GM19372 (cell line): ENCODE measurements around the gene CADM2.

Experiments
- ATAC-seq: cut with Tn5 transposase; IDR thresholded peaks from one replicate; pipeline ENCODE4 v1.9.1; 2021; ENCODE audit warnings: mild to moderate bottlenecking, low read depth, moderate library complexity; ENCODE audit not compliant: unreplicated experiment

CADM2 gene

GRCh38 chr3:84983490-84983889 lies 24.7 kb downstream of the CADM2 start:
- no peak for ATAC-seq

DNA sequence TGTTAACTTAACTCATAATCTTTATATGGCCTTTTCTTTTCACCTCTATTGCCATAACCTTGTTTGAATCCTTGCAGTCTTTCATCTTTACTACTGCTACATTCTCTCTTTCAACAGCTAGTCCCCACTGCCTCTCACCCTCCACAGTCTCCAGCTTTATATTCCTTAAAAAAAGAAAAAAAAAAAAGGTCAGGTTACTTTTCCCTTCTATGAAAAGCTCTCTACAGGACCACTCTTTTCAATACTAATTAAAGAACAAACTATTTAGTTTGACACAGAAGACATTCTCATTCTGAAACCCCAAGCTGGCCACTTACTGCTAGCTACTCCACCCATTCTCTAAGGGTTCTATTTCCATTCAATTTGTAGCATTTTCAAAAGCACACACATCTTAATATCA lies 25.6 kb downstream of the CADM2 start:
- no peak for ATAC-seq

- no peak for ATAC-seq
These were observed 27.0 kb downstream of the CADM2 start for GRCh38 chr3:84985795-84986194.

GRCh38 chr3:84987706-84988504 lies 29.1 kb downstream of the CADM2 start:
- no peak for ATAC-seq

- no peak for ATAC-seq
These were observed 30.3 kb downstream of the CADM2 start for GRCh38 chr3:84989102-84989501.

DNA sequence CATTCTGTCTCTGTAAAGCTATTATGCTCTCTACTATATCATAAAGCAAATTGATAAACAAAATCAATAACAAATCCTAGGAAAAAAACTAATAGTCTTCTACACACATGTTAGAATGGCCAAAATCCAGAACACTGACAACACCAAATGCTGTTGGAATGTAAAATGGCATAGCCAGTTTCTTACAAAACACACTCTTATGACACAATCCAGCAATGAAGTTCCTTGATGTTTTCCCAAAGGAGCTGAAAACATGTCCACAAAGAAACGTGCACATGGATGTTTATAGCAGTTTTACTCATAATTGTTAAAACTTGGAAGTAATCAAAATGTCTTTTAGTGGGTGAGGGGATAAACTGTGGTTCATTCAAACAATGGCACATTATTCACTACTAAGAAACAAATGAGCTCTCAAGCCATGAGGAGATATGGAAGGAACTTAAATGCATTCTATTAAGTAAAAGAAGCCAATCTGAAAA lies 32.7 kb downstream of the CADM2 start:
- no peak for ATAC-seq

DNA sequence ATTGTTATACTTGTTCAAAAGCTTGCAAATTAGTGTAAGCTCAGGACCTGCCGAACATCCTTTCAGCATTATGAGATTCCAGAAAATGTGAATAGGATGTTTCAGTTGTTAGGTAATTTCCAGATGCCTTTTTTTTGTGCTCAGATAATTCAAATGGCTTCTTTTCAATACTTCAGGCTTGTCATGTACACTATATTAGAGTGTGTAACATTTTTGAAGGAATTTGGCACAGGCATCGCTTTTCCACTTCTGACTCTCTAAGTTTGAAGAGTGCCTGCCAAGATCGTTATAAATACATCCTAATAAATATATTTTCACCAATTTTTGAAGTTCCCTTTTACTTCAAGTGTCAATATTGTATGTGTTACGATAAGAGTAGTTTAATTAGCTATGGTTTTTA lies 35.2 kb downstream of the CADM2 start:
- no peak for ATAC-seq

DNA sequence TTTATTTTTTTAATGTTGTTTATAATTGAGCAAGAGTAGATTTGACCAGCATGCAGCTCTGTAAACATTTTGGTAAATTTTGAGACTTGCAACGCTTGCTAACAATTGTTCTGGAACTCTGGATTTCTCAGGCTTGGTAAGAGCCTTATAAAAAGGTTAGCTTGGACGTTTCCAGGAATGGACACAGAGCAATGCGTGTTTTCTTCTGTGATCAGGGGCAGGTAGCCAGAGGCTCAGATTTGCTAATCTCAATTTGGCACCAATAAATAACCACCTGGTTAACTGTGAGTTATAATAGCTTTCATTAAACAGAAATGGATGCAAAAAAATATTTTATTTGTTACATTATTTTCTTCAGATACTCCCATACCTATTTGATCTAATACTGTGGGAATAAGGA lies 39.8 kb downstream of the CADM2 start:
- ATAC-seq: no peak

DNA sequence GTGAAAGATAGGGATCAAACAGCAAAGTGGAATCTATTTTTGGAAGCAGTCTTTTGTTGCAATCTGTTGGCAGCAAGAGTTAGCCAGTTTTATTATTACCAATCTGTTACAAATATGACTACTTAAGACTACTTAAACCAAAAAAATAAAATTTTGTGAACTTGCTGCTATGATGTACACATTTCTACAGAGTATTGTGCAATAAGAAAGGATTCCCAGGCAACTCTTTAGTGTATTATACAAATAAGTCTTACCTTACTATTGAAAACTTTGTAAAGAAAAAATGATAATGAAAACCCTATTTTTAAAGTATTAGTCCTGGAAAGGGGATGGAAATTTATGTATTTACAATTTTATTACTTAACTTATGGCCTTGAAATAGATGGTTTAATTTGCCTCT lies 44.7 kb downstream of the CADM2 start:
- ATAC-seq: no peak

DNA sequence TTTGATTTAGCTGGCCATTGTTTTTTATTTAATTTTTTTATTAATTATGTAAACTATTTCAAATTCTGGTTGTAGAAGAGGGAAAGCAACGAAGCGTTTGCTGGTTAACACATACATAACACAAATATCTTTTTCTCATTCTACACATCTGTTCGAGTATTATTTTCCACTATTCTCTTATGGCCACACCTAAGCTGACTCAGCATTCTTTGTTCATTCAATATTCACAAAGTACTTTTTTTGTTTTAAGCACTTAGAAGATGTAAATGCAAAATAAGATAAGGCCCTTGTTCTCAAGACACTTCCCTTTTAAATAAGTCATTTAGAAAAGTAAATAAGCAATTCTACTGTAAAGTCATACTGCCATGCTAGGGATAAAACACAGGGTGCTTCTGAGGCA lies 45.4 kb downstream of the CADM2 start:
- ATAC-seq: no peak

DNA sequence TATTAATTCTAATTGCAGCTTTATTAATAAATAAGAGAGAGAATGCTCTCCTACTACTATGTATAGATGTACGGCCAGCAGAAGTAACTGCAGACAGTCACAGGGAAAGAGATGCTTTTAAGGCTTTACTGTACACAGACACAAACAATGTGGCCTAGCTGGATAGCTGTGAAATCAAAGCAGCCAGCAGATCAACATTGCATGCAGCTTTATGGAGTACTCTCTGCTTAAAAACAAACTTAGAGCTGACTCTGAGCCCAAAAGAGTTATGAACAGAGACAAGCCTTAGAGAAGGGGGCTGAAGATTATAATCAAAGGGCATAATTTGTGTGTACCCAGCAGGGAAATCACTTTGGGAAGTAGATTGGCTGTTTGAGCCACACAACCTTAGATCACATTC lies 47.2 kb downstream of the CADM2 start:
- ATAC-seq: no peak

- no peak for ATAC-seq
These were observed 48.7 kb downstream of the CADM2 start for GRCh38 chr3:85007195-85008094.

DNA sequence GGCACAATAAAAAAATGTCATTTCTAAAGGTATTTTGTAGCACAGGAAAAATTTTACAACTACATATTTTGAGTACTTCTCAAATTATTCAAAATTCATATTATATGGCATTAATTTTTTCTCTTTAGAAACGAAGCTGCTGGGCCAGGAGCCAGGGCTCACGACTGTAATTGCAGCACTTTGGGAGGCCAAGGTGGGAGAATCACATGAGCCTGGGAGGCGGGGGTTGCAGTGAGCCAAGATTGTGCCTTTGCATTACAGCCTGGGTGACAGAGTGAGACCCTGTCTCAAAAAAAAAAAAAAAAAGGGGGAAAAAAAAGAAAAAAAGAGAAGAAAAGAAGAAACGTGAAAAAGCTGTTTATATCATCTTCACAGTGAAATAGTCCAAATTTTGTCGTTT lies 62.0 kb downstream of the CADM2 start:
- no peak for ATAC-seq

DNA sequence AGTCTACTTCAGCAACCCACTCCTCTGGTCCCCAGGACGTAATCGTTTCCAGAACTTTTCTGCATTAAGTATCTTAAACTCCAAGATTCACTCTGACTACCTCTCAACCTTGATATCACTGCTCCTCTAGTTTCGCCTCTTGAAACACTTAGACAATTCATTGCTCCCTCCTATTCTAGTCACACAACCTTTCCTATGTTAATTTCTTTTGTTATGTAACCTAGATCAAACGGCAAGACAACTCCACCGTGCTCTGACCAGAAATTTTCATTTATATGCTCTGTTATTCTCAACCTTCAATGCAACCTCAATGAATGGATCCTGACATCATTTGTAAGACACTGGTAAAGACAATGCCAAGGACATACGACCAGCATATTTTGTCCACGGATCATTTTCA lies 71.3 kb downstream of the CADM2 start:
- no peak for ATAC-seq

DNA sequence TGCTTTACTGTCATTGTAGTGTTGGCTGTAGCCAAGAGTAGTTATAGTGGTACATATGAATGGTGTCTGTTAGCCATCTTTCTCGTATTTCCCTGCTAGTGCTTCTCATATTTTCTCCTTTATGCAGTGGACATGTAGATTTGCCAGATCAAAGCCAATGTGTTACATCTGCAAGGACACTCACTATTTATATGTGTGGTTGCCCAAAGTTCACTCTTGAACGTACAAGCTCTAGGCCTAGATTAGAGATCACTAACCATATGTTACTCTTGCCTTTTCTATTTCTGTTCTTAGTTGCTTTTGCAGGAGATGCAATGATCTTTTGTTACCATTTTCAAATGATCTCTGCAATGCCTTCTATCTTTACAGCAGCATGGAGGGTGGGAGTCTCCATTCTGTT lies 78.4 kb downstream of the CADM2 start:
- no peak for ATAC-seq

GRCh38 chr3:85041001-85041400 lies 82.2 kb downstream of the CADM2 start:
- no peak for ATAC-seq

DNA sequence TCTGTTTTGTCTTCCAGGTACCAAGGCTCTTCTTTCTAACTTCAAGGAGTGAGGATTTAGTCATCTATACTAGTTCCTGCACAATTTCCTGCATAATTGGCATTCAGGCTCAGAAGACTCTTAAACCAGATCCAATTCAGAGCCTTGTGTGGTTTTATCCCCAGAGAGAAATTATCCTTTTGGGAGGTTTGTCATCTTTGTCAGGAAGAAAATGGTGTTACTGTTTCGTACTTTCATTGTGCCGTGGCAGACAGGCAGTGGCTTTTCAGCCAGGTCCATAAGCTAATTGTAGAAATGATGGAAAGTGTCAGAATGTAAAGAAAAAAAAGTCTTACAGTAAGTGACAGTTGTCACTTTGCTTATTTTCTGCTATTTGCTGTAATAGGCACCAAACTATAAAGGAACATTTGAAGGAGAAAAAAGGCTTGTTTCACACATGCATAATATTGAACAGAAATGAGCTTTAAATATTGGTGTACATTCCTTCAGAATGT lies 82.8 kb downstream of the CADM2 start:
- ATAC-seq: no peak

DNA sequence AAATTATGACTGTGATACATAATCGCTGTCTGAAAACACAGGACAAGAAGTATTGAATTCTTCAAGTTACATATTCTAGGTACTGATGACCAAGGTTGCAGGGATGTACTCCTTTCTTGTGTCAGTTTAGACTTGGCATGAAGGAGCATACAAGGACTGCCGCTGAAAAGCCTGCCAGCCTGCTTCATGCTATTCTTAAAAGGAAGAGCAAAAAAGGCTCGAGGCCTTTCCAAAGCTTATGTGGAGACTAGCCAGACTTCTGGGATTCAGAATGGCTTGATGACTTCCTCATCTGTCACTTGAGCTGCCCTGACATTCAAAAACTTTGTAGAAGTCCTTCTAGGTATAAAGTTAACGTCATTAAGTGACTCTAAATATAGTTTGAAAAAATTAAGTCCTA lies 92.0 kb downstream of the CADM2 start:
- ATAC-seq: no peak

GRCh38 chr3:85051786-85052185 lies 93.0 kb downstream of the CADM2 start:
- ATAC-seq: no peak

GRCh38 chr3:85053626-85054025 lies 94.8 kb downstream of the CADM2 start:
- no peak for ATAC-seq

DNA sequence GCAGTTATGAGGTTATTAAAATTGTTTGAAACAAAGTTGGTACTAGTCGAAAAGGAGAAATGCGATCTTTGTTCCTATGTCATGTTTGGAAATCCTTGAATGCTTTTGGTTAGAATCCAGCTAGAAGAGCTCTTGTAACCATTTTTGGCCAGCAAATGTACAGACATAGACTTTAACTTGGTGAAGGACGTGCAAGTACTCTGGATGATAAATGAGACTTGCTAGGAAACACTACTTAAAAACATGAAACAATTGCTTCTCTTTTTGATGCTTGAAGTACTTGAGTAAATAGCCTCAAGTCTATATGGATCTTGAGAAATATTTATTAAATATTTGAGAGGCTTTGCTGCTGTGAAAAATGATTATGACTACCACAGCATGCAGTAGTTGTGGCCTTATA lies 95.8 kb downstream of the CADM2 start:
- no peak for ATAC-seq
